GM18873 (cell line): ENCODE data around the gene ZGPAT.

Experiments used
- ATAC-seq: cut with Tn5 transposase; IDR thresholded peaks from one replicate; pipeline ENCODE4 v1.9.1; 2021; ENCODE audit warnings: mild to moderate bottlenecking, moderate library complexity, moderate number of reproducible peaks; ENCODE audit not compliant: unreplicated experiment, low FRiP score

ZGPAT gene

DNA sequence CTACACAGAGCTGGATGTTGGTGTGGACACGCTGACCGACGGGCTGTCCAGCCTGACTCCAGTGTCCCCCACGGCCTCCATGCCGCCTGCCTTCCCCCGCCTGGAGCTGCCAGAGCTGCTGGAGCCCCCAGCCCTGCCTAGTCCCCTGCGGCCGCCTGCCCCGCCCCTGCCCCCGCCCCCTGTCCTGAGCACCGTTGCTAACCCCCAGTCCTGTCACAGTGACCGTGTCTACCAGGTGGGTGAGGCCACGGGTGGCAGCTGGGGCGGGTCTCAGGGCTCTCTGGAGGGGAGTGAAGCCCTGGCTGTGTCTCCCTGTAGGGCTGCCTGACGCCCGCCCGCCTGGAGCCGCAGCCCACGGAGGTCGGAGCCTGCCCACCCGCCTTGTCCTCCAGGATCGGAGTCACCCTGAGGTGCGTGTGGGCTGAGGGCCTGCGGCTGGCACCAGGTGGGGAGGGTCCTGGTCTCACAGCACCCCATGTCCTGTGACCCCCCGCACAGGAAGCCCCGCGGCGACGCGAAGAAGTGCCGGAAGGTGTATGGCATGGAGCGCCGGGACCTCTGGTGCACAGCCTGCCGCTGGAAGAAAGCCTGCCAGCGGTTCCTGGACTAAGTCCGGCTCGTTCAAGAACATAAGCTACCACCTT lies 34.7 kb downstream of the ZGPAT start:
- ATAC-seq: no peak

DNA sequence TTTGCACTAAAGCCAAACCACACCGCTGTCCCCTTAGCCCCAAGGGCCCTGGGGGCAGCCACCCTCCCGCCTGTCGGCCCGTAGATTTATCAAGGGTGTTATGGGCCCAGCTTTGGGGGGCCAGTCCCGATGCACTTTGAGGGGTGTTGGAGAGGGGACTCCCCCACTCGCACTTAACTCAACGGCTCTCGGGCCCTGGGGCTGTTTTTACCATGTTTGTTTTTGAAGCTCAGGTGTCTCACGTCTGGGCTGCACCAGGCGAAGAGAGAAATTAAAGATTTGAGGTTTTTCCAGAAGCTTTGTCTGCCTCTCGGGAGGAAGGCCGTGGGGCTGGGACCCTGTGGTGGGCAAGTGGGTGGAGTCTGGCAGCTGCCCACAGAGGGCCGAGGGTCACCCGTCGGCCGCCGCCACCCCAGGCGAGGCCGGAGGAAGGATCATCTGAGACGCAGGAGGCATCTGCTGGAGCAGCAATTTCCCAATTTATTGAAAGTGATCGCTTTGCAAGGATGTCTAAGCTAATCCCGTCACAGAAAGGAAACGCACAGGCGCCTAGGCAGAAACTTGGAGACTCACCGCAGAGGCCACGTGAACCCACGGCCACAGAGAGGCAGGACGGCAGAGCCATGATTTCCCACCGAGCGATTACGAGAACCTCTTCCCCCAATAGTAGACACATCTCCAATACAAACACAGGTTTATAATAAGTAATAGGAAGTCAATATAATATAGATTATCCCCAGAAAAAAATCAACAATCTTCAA lies 35.6 kb downstream of the ZGPAT start:
- ATAC-seq: no peak

DNA sequence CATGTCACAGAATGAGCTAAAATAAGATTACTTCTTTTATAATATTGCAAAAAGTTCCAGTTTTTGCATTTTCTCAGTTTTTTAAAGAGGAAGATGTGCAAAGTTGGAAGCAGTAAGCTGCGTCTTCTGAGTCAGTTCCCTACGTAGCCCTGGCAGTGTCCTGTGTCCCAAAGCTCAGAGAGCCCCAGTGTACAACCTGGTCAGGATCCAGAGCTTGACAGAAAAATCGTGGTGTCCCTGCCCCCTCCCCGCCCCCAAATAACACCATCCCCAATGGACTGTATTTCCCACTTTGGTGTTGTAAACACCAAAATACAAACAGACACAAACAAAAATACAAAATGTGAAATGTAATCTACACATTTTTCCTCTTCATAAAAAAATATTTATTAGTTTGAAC lies 36.3 kb downstream of the ZGPAT start:
- no peak for ATAC-seq

DNA sequence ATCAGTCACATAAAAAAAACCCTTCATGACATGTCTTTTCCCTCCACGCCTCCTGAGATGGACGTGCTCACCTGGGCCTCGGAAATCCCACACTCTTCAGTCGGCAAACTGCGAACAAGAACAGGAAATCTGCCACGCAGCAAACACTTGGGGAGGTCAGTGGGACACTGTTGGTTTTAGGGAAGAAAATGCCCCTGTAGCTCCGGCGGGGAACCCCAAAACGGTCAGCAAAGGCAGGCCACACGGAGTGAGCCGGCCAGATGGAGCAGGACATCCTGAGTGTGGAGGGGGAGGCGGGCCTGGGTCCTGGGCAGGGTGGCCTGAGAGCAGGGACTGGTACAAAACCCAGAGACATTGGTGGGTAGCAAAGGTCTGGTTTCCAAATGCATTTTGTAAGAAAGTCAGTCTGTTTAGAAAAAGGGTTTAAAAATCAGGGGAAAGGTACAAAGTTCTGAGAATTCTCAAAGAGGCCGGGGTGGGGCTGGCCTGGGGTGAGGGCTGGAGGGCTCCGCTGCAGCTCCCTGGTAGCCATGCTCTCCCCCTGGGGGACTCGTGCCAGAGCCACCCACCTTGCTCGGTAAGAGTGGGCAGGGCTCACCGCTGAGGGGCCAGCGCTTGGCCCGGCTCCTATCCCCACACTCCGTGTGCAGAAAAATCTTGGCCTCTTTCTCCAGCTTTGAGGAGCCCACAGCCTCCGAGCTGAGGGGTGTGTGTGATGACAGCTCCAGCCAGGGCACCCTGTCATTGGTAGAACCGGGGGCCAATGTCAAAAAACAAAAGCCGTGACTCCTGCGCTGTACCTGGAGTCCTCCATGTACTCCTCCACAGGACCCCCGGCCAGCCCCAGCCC lies 37.0 kb downstream of the ZGPAT start:
- no peak for ATAC-seq

DNA sequence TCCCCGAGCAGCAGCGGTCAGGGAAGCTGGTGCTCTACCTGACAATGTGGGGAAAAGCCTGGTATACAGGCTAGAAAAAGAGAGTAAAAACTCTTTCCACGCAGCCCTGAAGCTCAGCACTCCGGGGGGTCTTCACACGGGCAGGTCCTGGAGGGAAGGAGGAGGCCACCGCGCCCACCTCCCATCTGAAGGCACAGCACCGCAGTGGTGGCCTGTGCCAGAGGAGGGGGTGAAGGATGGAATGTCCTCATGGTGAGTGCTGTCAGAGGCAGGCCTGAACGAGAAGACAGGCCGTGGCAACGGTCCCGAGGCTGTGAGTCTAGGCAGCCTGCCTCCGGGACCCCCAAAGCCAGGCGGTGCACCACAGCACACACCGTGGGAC lies 37.6 kb downstream of the ZGPAT start:
- no peak for ATAC-seq

DNA sequence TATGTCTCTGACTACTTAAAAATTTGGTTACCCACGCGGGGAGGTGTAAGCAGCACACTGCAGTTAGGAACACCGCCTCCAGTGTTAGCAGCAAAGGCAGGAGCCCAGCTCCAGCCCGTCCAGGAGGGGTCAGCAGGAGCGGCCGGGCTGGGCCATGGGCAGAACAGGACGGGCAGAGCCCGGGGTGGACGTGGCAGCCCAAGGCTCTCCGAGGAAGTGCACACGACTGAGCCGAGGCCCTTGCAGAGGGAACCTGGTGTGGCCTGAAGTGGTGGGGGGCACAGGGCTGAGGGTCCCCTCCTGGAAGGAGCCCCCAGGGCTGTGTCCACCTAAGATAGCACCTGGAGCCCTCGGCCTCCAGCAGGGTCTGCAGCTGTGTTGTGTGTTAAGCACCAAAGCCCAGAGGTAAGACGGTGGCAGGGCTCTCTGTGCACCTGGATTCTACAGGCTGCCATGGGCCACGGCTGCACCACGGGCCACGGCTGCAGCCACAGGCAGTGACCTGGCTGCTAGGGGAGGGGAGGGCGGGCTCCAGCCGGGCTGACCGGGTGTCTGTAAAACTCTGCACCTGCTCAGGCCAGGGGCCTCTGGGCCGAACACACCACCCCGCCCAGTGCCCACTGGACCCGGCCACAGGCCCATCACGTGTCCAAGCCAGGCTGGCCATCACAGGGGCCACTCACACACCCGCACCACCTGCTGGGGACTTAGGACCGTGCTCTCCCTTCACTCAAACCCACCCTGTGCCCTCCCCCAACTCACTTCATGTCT lies 38.3 kb downstream of the ZGPAT start:
- no peak for ATAC-seq

DNA sequence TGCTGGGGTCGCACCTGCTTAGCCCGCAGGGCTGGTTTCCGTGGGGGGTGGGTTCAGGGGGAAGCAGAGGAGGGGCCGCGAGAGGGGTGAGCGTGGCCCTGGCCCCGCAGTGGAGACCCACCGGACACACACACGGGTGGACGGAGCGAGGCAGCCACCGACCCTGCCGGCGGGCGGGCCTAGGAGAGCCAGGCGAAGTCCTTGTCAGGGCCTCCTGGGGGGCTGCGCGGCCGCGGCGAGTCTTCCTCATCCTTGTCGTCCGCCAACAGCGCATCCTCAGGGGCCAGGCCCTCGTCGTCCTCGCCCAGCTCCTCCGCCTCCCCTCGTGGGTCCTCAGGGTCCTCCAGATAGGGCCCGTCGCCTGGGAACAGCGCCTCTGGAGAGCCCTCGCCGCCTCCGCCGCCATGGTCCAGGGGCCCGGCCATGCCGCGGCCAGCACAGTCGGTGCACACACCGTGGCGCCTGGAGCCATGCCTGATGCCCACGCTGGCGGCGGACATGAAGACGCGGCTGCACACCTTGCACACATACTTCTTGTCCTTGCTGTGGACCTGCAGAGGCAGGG lies 39.0 kb downstream of the ZGPAT start:
- ATAC-seq: no peak

DNA sequence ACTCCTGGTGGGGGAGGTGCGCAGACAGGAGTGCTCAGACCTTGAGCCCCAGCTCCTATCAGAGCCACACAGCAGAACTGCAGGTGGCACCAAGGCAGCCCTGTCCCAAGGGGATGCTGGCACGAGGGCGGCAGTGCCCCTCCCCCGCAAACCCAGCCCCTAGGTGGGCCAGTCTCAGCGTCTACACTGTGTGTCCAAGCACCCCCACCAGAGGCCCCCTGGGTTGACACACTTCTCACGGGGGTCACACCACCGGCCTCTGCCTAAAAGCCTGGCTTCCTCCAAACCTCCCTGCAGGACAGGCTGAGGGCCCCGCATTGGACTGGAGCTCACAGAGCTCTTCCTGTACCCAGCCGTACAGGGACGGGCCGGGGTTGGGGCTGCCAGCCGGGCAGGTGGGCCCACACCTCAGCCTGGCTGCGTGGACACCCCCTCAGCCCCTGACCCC lies 39.8 kb downstream of the ZGPAT start:
- no peak for ATAC-seq

DNA sequence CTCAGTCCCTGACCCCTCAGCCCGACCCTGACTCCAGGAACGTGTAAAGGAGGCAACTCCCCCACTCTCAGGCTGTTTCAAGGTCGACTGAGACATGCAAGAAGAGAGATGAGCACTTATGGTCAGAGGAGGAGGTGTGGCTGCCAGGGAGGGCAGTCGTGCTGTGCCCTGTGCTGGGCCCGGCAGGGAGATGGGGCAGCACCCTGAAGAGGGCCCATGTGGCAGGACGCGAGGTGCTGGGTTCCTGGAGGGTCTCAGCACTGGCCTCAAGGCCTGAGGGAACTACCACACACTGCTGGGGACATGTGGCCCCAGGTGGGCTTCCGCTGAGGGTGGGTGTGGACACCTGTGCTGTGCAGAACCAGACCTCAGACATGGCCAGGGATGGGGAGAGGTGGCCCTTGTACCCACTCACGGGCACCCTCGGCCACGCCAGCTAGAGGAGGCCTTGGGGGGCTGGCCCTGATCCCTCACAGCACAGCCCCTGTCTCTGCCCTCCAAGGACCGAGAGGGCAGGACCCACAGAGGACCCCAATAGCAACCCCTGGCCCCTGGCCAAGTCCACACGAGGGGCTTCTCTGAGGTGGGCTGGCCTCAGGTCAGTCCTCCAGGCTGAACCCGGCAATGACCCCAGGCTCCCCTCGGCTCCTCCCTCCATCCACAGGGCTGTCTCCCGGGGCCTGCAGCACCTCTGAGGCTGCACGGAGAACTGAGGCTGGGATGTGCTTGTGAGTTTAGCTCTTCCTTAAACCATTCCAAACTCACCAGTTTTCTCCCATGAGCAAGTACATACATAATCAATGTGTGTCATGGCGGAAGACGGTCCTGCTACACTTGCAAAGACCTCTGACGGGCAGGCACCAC lies 40.5 kb downstream of the ZGPAT start:
- ATAC-seq: no peak

DNA sequence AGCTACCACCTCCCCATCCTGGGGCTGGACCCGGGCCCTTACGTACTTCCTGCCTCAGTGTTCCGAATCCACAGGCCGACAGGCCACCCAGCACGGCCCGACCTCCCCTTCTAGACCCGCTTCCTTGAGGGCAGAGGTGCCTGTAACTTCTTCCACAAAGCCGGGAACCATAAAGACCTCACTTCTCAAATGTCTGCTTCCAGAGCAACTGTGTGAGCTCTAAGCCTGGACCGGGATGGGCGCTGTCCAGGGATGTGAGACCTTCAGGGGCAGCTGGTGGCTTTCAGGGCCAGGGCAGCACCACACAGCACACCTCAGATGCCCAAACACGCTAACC lies 41.1 kb downstream of the ZGPAT start:
- ATAC-seq: no peak

DNA sequence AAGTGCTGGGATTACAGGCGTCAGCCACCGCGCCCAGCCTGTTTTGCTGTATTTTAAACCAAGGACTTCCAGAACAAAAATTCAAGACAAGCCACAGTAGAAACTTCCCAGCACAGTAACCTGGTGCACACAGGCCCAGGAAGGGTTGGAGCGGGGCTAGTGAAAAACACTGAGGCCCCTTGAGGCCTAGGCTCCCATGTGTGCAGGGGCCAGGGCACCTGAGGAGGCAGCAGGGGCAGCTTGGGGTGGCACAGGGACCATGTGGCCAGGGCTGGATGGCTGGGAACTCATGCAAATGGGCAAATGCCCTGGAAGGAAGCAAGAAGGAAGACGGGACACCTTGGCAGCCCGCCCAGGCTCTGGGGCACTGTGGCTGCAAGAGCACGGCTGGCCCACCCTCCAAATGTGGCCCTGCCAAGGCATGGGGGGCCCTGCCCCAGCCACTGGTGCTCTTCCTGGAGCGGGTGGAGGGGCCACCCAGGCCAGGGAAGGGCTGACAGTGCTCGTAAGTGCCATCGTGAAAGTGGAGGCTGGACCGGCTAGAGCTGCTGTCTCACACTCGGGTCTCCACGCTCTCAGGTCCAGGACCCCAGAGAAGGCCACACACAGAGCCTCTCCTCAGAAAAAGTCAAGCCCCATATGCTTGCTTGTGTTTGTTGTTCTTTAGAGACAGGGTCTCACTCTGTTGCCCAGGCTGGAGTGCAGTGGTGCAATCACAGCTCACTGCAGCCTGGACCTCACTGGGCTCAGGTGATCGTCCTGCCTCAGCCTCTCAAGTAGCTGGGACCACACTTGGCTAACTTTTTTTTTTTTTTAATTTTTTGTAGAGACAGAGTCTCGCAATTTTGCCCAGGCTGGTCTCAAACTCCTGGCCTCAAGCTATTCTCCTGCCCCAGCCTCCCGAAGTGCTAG lies 42.0 kb downstream of the ZGPAT start:
- no peak for ATAC-seq

DNA sequence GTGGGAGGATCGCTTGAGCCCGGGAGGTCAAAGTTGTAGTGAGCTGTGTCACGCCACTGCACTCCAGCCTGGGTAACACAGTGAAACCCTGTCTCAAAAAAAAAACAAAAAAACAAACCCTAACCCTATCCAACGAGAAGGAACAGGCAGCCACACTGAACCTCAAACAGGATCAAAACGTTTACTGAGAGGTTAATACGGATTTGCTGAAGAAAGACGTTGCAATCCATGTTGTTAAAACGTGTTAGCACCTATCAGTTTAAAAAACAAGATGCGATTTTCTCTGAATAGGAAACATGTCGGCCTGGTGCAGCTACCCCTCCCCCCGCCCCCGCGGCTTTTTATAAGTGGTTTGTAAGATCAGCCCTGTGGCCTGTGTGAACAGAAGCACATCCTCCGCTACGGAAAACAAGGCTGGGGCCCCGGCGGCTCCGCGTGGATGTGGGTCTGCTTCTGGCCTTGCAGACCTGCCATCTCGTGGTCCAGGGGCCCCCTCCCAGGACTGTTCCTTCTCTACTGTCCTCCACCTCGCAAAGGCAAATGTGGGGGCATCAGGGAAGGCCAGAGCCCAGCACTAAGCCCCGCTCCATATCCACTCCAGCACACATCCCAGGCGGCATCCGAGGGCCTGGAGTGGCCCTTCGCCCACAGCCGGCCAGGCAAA lies 43.1 kb downstream of the ZGPAT start:
- ATAC-seq: no peak

DNA sequence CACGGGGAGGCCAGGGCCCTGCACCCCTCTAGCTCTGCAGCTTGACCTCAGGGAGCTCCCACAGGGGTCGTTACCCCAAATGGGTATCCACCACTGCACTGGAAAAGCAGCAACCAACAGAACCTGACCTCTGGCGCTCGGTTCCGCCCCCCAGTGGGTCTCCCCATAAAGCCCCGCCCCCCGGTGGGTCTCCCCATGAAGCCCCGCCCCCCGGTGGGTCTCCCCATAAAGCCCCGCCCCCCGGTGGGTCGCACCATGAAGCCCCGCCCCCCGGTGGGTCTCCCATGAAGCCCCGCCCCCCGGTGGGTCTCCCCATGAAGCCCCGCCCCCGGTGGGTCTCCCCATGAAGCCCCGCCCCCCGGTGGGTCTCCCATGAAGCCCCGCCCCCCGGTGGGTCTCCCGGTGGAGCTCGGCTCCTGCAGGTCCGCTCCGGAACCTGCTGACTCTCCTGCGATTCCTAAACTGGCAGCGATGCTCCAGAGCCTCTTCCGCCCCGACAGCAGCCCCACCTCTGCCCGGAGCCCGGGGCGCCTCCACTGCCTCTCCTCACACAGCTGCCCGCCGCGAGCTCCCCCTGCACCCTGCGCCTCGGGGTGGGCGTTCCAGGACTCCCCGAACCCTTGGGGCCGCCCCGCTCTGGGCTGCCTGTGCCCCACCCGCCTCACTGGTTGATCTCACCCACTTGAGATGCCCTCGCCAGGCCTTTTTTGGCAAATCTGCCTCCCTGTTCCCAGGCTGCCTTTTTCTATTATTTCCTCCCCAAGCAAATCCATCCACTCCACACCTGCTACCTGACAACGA lies 43.8 kb downstream of the ZGPAT start:
- no peak for ATAC-seq

DNA sequence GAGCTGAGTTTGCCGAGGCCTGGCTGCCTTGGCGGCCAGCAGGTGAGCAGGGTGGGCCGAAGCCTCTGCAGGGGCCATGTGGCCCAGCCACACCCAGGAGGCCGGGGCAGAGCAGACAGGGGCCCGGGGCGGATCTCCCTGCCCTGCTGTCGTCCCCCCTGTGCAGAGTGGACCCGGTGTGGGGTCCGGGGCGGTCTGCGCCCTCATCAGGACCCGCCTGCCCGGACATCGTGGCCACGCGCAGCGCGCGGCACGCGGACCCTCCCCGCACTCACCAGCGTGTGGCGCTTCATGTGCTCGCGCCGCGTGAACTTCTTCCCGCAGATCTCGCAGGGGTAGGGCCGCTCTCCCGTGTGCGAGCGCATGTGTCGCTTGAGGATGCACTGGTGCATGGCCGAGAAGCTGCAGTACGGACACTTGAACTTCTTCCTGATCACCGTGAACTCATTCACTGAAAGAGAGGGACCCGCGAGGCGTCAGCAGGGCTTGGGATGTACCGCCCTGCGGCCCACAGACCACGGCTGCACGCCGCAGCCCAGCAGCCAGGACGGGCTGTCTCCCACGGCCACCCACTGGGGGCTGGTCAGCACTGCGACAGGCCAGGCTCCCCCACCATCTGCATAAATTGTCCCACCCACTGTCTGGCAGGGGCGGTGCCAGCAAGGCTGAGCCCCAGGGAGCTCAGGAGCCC lies 44.7 kb downstream of the ZGPAT start:
- no peak for ATAC-seq

DNA sequence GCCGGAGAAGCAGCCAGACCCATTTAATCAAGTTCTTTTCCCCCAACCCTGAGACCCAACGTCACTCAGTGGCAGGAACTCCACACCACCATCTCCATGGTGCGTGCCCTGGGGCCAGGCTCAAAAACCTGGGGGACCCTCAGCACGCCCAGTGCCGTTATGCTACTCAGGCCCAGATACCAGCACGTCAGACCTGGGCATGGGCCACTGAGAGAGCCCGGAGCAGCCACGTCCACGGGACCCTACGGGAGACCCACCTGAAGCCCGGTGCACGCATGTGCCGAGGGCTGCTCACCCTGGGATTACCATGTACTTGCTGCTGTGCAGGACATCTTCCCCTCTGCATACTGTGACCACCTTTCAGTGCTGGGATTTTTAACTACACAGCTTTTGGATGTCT lies 45.5 kb downstream of the ZGPAT start:
- ATAC-seq: no peak

DNA sequence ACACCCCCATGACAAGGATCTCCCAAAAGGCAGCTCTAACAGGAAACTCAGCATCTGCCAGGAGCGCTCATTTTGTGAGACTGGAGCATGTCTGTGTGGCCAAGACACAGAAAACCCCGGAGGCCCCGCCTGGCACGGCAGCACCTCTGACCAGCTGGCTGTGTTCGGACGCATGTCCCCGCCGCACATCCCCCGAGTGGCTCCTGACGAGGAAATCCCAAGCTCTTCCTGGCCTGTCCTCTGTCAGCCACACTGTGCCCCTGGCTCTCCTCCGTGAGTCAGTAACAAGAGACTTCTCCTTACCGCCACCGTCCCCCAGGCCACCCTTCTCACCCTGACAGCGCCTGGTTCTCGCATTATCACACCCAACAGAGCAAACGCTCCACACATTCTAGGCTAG lies 46.2 kb downstream of the ZGPAT start:
- no peak for ATAC-seq
